Loucy (cell line): ENCODE measurements around the gene NLGN1.

Experiments used
- H2AFZ ChIP-seq: fragments of 200-600 bp; sonication (generic); 2 replicates; pipeline ENCODE4 v1.6.0; 2016; ENCODE audit warnings: antibody characterized with exemption, mild to moderate bottlenecking, low read length, moderate library complexity
- H3F3A ChIP-seq: fragments of 200-600 bp; 2 replicates; pipeline ENCODE4 v1.6.0; 2016; ENCODE audit warnings: antibody characterized with exemption, low read depth, mild to moderate bottlenecking
- H3K27me3 ChIP-seq: fragments of 200-600 bp; sonication (generic); 2 replicates; pipeline ENCODE4 v1.6.1; 2014; ENCODE audit warnings: low read length, mild to moderate bottlenecking; ENCODE audit not compliant: insufficient read depth, poor library complexity, severe bottlenecking
- H3K36me3 ChIP-seq: fragments of 200-600 bp; sonication (generic); 2 replicates; pipeline ENCODE4 v1.6.1; 2016; ENCODE audit warnings: low read length; ENCODE audit not compliant: insufficient read depth
- H3K4me1 ChIP-seq: fragments of 200-600 bp; sonication (generic); 2 replicates; pipeline ENCODE4 v1.5.1; 2014; ENCODE audit warnings: low read length, mild to moderate bottlenecking; ENCODE audit not compliant: insufficient read depth, poor library complexity, severe bottlenecking
- H3K4me2 ChIP-seq: fragments of 200-600 bp; sonication (generic); 2 replicates; pipeline ENCODE4 v1.6.0; 2014; ENCODE audit warnings: antibody characterized with exemption, low read length, low read depth, mild to moderate bottlenecking; ENCODE audit not compliant: poor library complexity, severe bottlenecking
- H3K4me3 ChIP-seq: fragments of 200-600 bp; sonication (generic); 2 replicates; pipeline ENCODE4 v1.5.1; 2014; ENCODE audit warnings: low read length, mild to moderate bottlenecking, mixed read lengths; ENCODE audit not compliant: poor library complexity, severe bottlenecking
- H3K79me2 ChIP-seq: fragments of 200-600 bp; sonication (generic); 2 replicates; pipeline ENCODE4 v1.6.1; 2014; ENCODE audit warnings: low read length; ENCODE audit not compliant: insufficient read depth
- H3K9ac ChIP-seq: fragments of 200-600 bp; sonication (generic); 2 replicates; pipeline ENCODE4 v1.6.0; 2014; ENCODE audit warnings: mild to moderate bottlenecking, low read depth, low read length, moderate library complexity; ENCODE audit not compliant: poor library complexity, severe bottlenecking
- H3K9me2 ChIP-seq: fragments of 200-600 bp; sonication (generic); replicated peaks from 2 replicates; pipeline ENCODE4 v1.6.1; 2016; ENCODE audit warnings: low read depth, low read length, mixed read lengths
- H3K9me3 ChIP-seq: fragments of 200-600 bp; sonication (generic); 2 replicates; pipeline ENCODE4 v1.6.1; 2014; ENCODE audit warnings: mild to moderate bottlenecking, antibody characterized with exemption, low read length, low read depth; ENCODE audit not compliant: insufficient read depth
- H4K20me1 ChIP-seq: fragments of 200-600 bp; sonication (generic); 2 replicates; pipeline ENCODE4 v1.6.0; 2014; ENCODE audit warnings: antibody characterized with exemption, low read length, mild to moderate bottlenecking; ENCODE audit not compliant: insufficient read depth, poor library complexity, severe bottlenecking
- EZH2phosphoT487 ChIP-seq: fragments of 200-600 bp; IDR thresholded peaks from 2 replicates; pipeline ENCODE4 v1.6.1; 2018; ENCODE audit warnings: antibody characterized with exemption, mild to moderate bottlenecking, moderate library complexity, borderline replicate concordance
- TF ChIP-seq, protein P1 (sequence below): fragments of 200-600 bp; sonication (generic); conservative IDR thresholded peaks from 2 replicates; pipeline ENCODE4 v1.5.1; 2014; ENCODE audit warnings: mild to moderate bottlenecking, antibody characterized with exemption, low read length

NLGN1 gene

DNA sequence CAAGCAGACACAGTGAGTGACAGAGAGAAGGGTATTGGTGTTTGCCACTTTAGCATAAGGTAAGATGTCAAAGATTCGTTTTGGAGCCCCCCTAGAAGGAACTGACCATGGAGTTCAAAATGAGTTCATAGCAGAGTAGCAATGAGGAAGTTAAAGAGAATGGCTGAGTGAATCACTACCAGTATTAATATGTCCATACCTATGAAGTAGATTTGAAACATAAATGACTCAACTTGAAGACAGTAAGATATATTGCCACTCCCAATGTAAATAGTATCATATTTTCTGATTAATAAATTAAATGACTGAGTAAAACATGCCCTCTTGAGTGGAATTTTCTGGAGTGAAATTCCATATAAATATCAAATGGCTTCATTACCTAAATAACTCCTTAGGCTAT lies 675.1 kb downstream of the NLGN1 start:
- no peak overlapping the region for H3K9ac ChIP-seq
- no peaks in the 10 kb centered on the region for H3K27me3 ChIP-seq
- no peaks in the 10 kb centered on the region for H3K36me3 ChIP-seq
- H4K20me1 ChIP-seq: no peaks in the 10 kb centered on the region
- no peak overlapping the region for H3K4me2 ChIP-seq
- no peaks in the 10 kb centered on the region for H3K4me1 ChIP-seq
- H3K4me3 ChIP-seq: no peak overlapping the region
- no peaks in the 10 kb centered on the region for H3K9me2 ChIP-seq
- no peak overlapping the region for H2AFZ ChIP-seq
- no peaks in the 10 kb centered on the region for H3K9me3 ChIP-seq
- no peaks in the 10 kb centered on the region for H3K79me2 ChIP-seq
- TF ChIP-seq, protein P1, sequence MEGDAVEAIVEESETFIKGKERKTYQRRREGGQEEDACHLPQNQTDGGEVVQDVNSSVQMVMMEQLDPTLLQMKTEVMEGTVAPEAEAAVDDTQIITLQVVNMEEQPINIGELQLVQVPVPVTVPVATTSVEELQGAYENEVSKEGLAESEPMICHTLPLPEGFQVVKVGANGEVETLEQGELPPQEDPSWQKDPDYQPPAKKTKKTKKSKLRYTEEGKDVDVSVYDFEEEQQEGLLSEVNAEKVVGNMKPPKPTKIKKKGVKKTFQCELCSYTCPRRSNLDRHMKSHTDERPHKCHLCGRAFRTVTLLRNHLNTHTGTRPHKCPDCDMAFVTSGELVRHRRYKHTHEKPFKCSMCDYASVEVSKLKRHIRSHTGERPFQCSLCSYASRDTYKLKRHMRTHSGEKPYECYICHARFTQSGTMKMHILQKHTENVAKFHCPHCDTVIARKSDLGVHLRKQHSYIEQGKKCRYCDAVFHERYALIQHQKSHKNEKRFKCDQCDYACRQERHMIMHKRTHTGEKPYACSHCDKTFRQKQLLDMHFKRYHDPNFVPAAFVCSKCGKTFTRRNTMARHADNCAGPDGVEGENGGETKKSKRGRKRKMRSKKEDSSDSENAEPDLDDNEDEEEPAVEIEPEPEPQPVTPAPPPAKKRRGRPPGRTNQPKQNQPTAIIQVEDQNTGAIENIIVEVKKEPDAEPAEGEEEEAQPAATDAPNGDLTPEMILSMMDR: no peak
- H3F3A ChIP-seq: no peaks in the 10 kb centered on the region

DNA sequence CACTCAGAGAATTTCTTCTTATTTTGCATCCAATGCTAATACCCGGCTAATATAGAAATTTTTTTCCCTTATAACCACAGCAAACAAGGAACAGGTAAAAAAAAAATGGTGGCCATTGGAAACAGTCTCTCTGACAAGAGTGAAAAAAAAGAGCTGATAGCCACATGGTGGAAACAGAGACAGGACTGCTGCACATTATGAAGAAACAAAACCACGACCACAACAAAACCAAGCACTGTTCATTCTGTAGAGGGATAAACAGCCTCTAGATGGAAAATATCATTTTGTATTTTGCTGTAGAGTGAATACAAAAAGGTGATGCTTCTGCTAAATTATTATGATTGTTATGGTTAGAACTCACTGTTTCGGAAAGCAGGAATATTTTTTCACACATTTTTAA lies 686.2 kb downstream of the NLGN1 start:
- Histone ChIP-seq H3K27me3 (no peaks in the 10 kb centered on the region), H3K4me1 (no peaks in the 10 kb centered on the region), H3K4me3 (no peak overlapping the region), H3K9ac (no peak overlapping the region), H3K9me2 (no peaks in the 10 kb centered on the region), H4K20me1 (no peaks in the 10 kb centered on the region), H3K36me3 (no peaks in the 10 kb centered on the region), H3K4me2 (no peak overlapping the region), H3K79me2 (no peaks in the 10 kb centered on the region), H3K9me3 (no peaks in the 10 kb centered on the region), H3F3A (no peaks in the 10 kb centered on the region), H2AFZ (no peak overlapping the region)
- TF ChIP-seq, protein P1: no peak
- TF ChIP-seq EZH2phosphoT487: no peak

DNA sequence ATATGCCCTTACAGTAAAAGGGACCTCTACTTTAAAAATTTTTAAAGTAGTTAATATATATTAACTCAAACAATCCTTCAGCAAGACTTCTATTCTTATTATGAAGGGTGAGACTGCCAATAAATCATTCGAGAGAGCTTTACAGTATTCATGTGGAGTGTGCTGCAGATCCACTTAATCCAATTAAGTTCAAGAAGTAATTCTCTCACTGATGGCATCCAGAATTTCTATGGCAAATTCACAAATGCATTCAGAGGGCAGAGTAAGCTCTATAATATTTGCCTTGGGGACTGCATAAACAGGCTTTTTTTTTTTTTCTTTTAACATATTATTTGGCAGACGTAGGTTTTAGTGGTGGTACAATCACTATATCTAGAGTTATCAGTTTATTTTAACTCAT lies 692.0 kb downstream of the NLGN1 start:
- Histone ChIP-seq H3K27me3 (no peaks in the 10 kb centered on the region), H3K9me2 (no peaks in the 10 kb centered on the region), H3K9me3 (no peaks in the 10 kb centered on the region), H3K4me3 (no peak overlapping the region), H3K36me3 (no peaks in the 10 kb centered on the region), H3F3A (no peaks in the 10 kb centered on the region), H4K20me1 (no peaks in the 10 kb centered on the region), H3K4me1 (no peaks in the 10 kb centered on the region), H3K79me2 (no peaks in the 10 kb centered on the region), H3K4me2 (no peak overlapping the region), H3K9ac (no peak overlapping the region), H2AFZ (no peak overlapping the region)
- TF ChIP-seq, protein P1: no peak
- no peak for TF ChIP-seq EZH2phosphoT487
